ENCODE results near the gene STARD6. TPM values are rescaled to one million over a fixed set of nuclear protein-coding genes. Genes with fewer than 3 reads are reported as not detected.
"Not testable (repeated sequence)": the region's sequence is repeated elsewhere in the genome, so short reads cannot be mapped to it uniquely, and the experiment has no call there.

Gene STARD6
- total and polyA plus RNA-seq, 2 experiments from 2014 or later, result not detected

DNA sequence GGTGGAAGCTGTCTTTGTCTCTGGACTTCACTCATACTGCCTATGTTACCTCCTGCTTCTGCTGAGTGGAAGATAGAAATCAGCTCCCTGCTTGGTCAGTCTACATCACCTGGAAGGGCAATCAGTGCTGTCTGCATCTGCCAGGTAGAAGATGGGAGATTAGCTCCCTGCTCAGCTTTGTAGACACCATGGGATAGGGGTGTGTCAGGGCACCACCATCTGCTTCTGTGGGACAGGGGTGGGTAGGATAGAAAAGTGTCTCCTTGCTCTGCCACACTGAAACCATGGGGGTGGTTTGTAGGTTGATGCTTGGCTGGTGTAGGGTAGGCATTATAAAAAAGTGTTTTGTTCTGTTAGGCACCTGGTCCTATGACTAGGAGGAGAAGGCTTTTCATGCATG lies 34.1 kb downstream of the STARD6 start (continued):
- TF ChIP-seq, protein P1, sequence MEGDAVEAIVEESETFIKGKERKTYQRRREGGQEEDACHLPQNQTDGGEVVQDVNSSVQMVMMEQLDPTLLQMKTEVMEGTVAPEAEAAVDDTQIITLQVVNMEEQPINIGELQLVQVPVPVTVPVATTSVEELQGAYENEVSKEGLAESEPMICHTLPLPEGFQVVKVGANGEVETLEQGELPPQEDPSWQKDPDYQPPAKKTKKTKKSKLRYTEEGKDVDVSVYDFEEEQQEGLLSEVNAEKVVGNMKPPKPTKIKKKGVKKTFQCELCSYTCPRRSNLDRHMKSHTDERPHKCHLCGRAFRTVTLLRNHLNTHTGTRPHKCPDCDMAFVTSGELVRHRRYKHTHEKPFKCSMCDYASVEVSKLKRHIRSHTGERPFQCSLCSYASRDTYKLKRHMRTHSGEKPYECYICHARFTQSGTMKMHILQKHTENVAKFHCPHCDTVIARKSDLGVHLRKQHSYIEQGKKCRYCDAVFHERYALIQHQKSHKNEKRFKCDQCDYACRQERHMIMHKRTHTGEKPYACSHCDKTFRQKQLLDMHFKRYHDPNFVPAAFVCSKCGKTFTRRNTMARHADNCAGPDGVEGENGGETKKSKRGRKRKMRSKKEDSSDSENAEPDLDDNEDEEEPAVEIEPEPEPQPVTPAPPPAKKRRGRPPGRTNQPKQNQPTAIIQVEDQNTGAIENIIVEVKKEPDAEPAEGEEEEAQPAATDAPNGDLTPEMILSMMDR (conservative IDR thresholded peaks at IDR 0.05; ENCODE audit: low read depth in 2 of 2), result no peak
- no peak for TF ChIP-seq EZH2phosphoT487 (IDR thresholded peaks at IDR 0.05; ENCODE audit: unreplicated experiment)
- TF ChIP-seq, protein P2, sequence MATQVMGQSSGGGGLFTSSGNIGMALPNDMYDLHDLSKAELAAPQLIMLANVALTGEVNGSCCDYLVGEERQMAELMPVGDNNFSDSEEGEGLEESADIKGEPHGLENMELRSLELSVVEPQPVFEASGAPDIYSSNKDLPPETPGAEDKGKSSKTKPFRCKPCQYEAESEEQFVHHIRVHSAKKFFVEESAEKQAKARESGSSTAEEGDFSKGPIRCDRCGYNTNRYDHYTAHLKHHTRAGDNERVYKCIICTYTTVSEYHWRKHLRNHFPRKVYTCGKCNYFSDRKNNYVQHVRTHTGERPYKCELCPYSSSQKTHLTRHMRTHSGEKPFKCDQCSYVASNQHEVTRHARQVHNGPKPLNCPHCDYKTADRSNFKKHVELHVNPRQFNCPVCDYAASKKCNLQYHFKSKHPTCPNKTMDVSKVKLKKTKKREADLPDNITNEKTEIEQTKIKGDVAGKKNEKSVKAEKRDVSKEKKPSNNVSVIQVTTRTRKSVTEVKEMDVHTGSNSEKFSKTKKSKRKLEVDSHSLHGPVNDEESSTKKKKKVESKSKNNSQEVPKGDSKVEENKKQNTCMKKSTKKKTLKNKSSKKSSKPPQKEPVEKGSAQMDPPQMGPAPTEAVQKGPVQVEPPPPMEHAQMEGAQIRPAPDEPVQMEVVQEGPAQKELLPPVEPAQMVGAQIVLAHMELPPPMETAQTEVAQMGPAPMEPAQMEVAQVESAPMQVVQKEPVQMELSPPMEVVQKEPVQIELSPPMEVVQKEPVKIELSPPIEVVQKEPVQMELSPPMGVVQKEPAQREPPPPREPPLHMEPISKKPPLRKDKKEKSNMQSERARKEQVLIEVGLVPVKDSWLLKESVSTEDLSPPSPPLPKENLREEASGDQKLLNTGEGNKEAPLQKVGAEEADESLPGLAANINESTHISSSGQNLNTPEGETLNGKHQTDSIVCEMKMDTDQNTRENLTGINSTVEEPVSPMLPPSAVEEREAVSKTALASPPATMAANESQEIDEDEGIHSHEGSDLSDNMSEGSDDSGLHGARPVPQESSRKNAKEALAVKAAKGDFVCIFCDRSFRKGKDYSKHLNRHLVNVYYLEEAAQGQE (IDR thresholded peaks at IDR 0.05; ENCODE audit: unreplicated experiment), result no peak
- no peak for TF ChIP-seq EZH2 (IDR thresholded peaks at IDR 0.05; ENCODE audit: low read depth, unreplicated experiment)

DNA sequence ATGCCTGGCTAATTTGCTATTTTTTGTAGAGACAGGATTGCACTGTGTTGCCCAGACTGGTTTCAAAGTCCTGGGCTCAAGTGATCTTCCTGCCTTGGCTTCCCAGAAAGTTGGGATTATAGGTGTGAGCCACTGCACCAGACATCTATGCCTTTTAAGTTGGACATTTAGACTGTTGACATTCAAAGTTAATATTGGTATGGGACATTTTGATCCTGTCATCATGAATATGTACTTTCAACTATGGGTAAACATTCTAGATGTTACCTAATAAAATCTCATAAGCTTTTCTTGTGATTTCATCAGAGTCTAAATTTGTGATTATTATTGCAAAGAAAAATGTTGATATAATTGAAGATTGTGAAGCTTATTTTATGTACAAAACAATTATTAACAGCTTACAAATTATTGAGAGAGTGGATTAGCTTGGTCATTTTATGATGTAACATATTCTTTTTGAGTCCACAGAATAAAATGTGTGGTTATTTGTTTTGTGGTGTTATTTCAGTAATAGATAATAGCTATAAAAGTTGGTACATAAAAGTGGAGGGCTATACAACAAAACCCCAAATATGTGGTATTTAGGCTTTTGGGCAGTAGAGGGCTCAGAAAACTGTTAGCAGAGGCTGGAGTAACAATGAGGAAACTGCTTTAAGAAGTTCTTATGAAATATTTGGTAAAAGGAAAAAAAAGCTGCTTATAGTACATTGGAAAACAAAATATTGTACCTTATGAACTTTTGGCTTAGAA lies 41.4 kb downstream of the STARD6 start:
- no peak for TF ChIP-seq NANOG (IDR thresholded peaks at IDR 0.05; ENCODE audit: borderline replicate concordance)
- TF ChIP-seq, protein P3, sequence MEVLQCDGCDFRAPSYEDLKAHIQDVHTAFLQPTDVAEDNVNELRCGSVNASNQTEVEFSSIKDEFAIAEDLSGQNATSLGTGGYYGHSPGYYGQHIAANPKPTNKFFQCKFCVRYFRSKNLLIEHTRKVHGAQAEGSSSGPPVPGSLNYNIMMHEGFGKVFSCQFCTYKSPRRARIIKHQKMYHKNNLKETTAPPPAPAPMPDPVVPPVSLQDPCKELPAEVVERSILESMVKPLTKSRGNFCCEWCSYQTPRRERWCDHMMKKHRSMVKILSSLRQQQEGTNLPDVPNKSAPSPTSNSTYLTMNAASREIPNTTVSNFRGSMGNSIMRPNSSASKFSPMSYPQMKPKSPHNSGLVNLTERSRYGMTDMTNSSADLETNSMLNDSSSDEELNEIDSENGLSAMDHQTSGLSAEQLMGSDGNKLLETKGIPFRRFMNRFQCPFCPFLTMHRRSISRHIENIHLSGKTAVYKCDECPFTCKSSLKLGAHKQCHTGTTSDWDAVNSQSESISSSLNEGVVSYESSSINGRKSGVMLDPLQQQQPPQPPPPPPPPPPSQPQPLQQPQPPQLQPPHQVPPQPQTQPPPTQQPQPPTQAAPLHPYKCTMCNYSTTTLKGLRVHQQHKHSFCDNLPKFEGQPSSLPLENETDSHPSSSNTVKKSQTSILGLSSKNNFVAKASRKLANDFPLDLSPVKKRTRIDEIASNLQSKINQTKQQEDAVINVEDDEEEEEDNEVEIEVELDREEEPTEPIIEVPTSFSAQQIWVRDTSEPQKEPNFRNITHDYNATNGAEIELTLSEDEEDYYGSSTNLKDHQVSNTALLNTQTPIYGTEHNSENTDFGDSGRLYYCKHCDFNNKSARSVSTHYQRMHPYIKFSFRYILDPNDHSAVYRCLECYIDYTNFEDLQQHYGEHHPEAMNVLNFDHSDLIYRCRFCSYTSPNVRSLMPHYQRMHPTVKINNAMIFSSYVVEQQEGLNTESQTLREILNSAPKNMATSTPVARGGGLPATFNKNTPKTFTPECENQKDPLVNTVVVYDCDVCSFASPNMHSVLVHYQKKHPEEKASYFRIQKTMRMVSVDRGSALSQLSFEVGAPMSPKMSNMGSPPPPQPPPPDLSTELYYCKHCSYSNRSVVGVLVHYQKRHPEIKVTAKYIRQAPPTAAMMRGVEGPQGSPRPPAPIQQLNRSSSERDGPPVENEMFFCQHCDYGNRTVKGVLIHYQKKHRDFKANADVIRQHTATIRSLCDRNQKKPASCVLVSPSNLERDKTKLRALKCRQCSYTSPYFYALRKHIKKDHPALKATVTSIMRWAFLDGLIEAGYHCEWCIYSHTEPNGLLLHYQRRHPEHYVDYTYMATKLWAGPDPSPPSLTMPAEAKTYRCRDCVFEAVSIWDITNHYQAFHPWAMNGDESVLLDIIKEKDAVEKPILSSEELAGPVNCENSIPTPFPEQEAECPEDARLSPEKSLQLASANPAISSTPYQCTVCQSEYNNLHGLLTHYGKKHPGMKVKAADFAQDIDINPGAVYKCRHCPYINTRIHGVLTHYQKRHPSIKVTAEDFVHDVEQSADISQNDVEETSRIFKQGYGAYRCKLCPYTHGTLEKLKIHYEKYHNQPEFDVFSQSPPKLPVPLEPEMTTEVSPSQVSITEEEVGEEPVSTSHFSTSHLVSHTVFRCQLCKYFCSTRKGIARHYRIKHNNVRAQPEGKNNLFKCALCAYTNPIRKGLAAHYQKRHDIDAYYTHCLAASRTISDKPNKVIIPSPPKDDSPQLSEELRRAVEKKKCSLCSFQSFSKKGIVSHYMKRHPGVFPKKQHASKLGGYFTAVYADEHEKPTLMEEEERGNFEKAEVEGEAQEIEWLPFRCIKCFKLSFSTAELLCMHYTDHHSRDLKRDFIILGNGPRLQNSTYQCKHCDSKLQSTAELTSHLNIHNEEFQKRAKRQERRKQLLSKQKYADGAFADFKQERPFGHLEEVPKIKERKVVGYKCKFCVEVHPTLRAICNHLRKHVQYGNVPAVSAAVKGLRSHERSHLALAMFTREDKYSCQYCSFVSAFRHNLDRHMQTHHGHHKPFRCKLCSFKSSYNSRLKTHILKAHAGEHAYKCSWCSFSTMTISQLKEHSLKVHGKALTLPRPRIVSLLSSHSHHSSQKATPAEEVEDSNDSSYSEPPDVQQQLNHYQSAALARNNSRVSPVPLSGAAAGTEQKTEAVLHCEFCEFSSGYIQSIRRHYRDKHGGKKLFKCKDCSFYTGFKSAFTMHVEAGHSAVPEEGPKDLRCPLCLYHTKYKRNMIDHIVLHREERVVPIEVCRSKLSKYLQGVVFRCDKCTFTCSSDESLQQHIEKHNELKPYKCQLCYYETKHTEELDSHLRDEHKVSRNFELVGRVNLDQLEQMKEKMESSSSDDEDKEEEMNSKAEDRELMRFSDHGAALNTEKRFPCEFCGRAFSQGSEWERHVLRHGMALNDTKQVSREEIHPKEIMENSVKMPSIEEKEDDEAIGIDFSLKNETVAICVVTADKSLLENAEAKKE (CRISPR knock-in tag; IDR thresholded peaks at IDR 0.05), result no peak
- no peaks in the 10 kb centered on the region for H3K36me3 Mint-ChIP-seq (ENCODE audit: low read depth)

DNA sequence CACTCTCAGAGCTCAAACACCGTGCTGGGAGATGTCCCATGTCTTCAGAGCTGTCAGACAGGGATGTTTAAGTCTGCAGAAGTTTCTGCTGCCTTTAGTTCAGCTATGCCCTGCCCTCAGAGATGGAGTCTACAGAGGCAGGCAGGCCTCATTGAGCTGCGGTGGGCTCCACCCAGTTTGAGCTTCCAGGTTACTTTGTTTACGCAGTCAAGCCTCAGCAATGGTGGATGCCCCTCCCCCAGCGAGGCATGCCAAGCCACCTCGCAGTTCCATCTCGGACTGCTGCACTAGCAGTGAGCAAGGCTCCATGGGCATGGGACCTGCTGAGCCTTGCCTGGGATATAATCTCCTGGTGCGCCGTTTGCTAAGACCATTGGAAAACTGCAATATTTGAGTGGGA lies 48.1 kb downstream of the STARD6 start:
- H3K79me2 ChIP-seq (replicated peaks; ENCODE audit: insufficient read depth); H3F3A ChIP-seq (replicated peaks; ENCODE audit: low read depth); H2AFZ ChIP-seq; H4K20me1 ChIP-seq (replicated peaks; ENCODE audit: insufficient read depth); H3K4me2 ChIP-seq; H3K4me1 ChIP-seq (ENCODE audit: insufficient read depth); H3K27me3 Mint-ChIP-seq (ENCODE audit: insufficient read depth, low read depth, poor library complexity); H3K4me3 Mint-ChIP-seq; DNase-seq (ENCODE audit: low spot score); H3K4me1 Mint-ChIP-seq; H3K27me3 ChIP-seq (ENCODE audit: insufficient read depth); H3K36me3 Mint-ChIP-seq (ENCODE audit: low read depth); H3K36me3 ChIP-seq (ENCODE audit: insufficient read depth); H3K27ac ChIP-seq (ENCODE audit: low read depth); ATAC-seq; H3K27ac Mint-ChIP-seq; H3K9me2 ChIP-seq (ENCODE audit: insufficient read depth); H3K4me3 ChIP-seq: not testable (repeated sequence)
- H3K9me3 Mint-ChIP-seq, result peaks cover 13% of the 10 kb centered on the region

More for the DNA sequence above, 41.4 kb downstream of the STARD6 start:
- Histone ChIP-seq H3K27ac (ENCODE audit: low read depth) (no peak overlapping the region), H3K4me2 (no peak overlapping the region), H2AFZ (no peak overlapping the region), H3K4me3 (no peak overlapping the region), H3F3A (replicated peaks; ENCODE audit: low read depth) (no peaks in the 10 kb centered on the region), H3K79me2 (replicated peaks; ENCODE audit: insufficient read depth) (no peaks in the 10 kb centered on the region), H3K9me2 (ENCODE audit: insufficient read depth) (no peaks in the 10 kb centered on the region), H4K20me1 (replicated peaks; ENCODE audit: insufficient read depth) (no peaks in the 10 kb centered on the region), H3K36me3 (ENCODE audit: insufficient read depth) (no peaks in the 10 kb centered on the region), H3K27me3 (ENCODE audit: insufficient read depth) (no peaks in the 10 kb centered on the region), H3K4me1 (ENCODE audit: insufficient read depth) (peaks cover 5% of the 10 kb centered on the region; the same call in 1 of the 2 replicates)
- Mint-ChIP-seq H3K27me3 (ENCODE audit: insufficient read depth, low read depth, poor library complexity) (no peaks in the 10 kb centered on the region), H3K9me3 (no peaks in the 10 kb centered on the region; the same call in 2 of the 3 replicates), H3K27ac (no peak overlapping the region), H3K4me1 (peaks cover 8% of the 10 kb centered on the region), H3K4me3 (no peak overlapping the region)
- no peak for ATAC-seq
- DNase-seq (ENCODE audit: low spot score), result no peak

All from GM23338 (cell line).